HCT116 (cell line): Measurements from ENCODE around the gene SLC13A4. TPM values are rescaled to one million over a fixed set of nuclear protein-coding genes. Genes with fewer than 3 reads are reported as not detected.

Experiments
- ATAC-seq: fragments of 200-7000 bp; cut with Tn5 transposase; 2 replicates; pipeline ENCODE4 v1.9.1; 2020; ENCODE audit warnings: mild to moderate bottlenecking, moderate library complexity
- BruUV-seq: library from RNA; stranded (reverse); fragments of 400-500 nt; replicated peaks from 2 replicates; lab custom pipeline; 2021; lab: Mats Ljungman, UMichigan
- CTCF ChIA-PET: fragments of 300-600 bp; sonication (Branson Sonifier 250); formaldehyde crosslinking; loops from one replicate; lab custom pipeline; 2021; ENCODE audit warnings: antibody characterized with exemption; lab: Charles Lee
- POLR2A ChIA-PET: fragments of 300-600, 350-600 bp; sonication (Branson Sonifier 250); formaldehyde crosslinking; loops from one replicate; lab custom pipeline; 2021; ENCODE audit warnings: antibody characterized with exemption; lab: Charles Lee
- RAD21 ChIA-PET, 2 experiments: fragments of 300-600 bp; sonication (Branson Sonifier 250); formaldehyde crosslinking; loops; one replicate each; lab custom pipeline; 2023; ENCODE audit warnings: low total read pairs in 2 of 2; ENCODE audit not compliant: uncharacterized antibody in 2 of 2, unreplicated experiment in 2 of 2, low non-redundant PET in 1 of 2; lab: Charles Lee
- DNase-seq: peaks from one replicate; pipeline ENCODE4 v3.0.0-alpha.2; 2010; ENCODE audit warnings: low read depth, low spot score
- H2AFZ ChIP-seq: fragments of 200-600 bp; shearing (Covaris generic), sonication (generic); 2 replicates; pipeline ENCODE4 v1.6.1; 2017; ENCODE audit warnings: low read depth, mixed run types, mixed read lengths, antibody characterized with exemption, low read length; ENCODE audit not compliant: poor library complexity, severe bottlenecking
- H3K27ac ChIP-seq: 2 replicates; pipeline ENCODE4 v1.5.1; 2012; ENCODE audit warnings: low read depth, low read length
- H3K27me3 ChIP-seq: fragments of 200-600 bp; sonication (generic); 2 replicates; pipeline ENCODE4 v1.6.1; 2016; ENCODE audit warnings: mixed run types, low read length, mixed read lengths; ENCODE audit not compliant: insufficient read depth
- H3K36me3 ChIP-seq, 2 experiments: fragments of 200-500 bp in 1 of 2; fragments of 200-600 bp in 1 of 2; sonication (Bioruptor generic) in 1 of 2; sonication (generic) in 1 of 2; 2 replicates each; pipeline versions ENCODE4 v1.5.1 to v1.6.1; 2014 to 2016; ENCODE audit warnings: low read length in 2 of 2, inconsistent platforms in 1 of 2, mixed read lengths in 1 of 2, mixed run types in 1 of 2; ENCODE audit not compliant: insufficient read depth in 2 of 2, control insufficient read depth in 1 of 2
- H3K4me1 ChIP-seq, 2 experiments: fragments of 200-600 bp in 1 of 2; sonication (generic) in 1 of 2; 2 replicates each; pipeline versions ENCODE4 v1.5.1 to v1.6.1; 2012 to 2017; ENCODE audit warnings: low read length in 2 of 2, inconsistent platforms in 1 of 2, mild to moderate bottlenecking in 1 of 2, mixed read lengths in 1 of 2, mixed run types in 1 of 2, moderate library complexity in 1 of 2; ENCODE audit not compliant: insufficient read depth in 2 of 2, control insufficient read depth in 1 of 2
- H3K4me2 ChIP-seq: fragments of 200-600 bp; sonication (generic); 2 replicates; pipeline ENCODE4 v1.6.1; 2017; ENCODE audit warnings: mixed run types, low read length, mixed read lengths
- H3K4me3 ChIP-seq, 2 experiments: fragments of 200-600 bp in 1 of 2; sonication (generic) in 1 of 2; replicated peaks in 1 of 2; 2 replicates each; pipeline ENCODE4 v1.5.1; 2011 to 2016; ENCODE audit warnings: low read length in 2 of 2, control low read depth in 1 of 2, low read depth in 1 of 2, mild to moderate bottlenecking in 1 of 2, mixed read lengths in 1 of 2, mixed run types in 1 of 2
- H3K79me2 ChIP-seq: fragments of 200-600 bp; sonication (generic); 2 replicates; pipeline ENCODE4 v1.6.1; 2017; ENCODE audit warnings: mild to moderate bottlenecking, mixed run types, low read length, moderate library complexity, mixed read lengths; ENCODE audit not compliant: insufficient read depth
- H3K9ac ChIP-seq: fragments of 200-600 bp; sonication (generic); 2 replicates; pipeline ENCODE4 v1.6.1; 2016; ENCODE audit warnings: low read length, mixed read lengths
- H3K9me2 ChIP-seq: fragments of 200-600 bp; sonication (generic), shearing (Covaris generic); 2 replicates; pipeline ENCODE4 v1.6.1; 2017; ENCODE audit warnings: mixed run types, mild to moderate bottlenecking, moderate library complexity; ENCODE audit not compliant: insufficient read depth
- H3K9me3 ChIP-seq, 2 experiments: fragments of 200-500 bp in 1 of 2; fragments of 200-600 bp in 1 of 2; sonication (Bioruptor generic) in 1 of 2; sonication (generic) in 1 of 2; 2 replicates each; pipeline ENCODE4 v1.6.1; 2014 to 2017; ENCODE audit warnings: low read length in 2 of 2, mixed read lengths in 2 of 2, inconsistent platforms in 1 of 2, low read depth in 1 of 2, mild to moderate bottlenecking in 1 of 2, mixed run types in 1 of 2, moderate library complexity in 1 of 2; ENCODE audit not compliant: control insufficient read depth in 1 of 2, insufficient read depth in 1 of 2
- H4K20me1 ChIP-seq: fragments of 200-600 bp; sonication (generic), shearing (Covaris generic); 2 replicates; pipeline ENCODE4 v1.6.1; 2017; ENCODE audit warnings: mixed run types, mild to moderate bottlenecking, moderate library complexity; ENCODE audit not compliant: insufficient read depth
- CEBPB ChIP-seq: IDR thresholded peaks from 2 replicates; pipeline ENCODE4 v1.6.1; 2012; ENCODE audit warnings: low read depth
- CTCF ChIP-seq, 3 experiments: fragments of 200-600 bp in 1 of 3; sonication (generic) in 1 of 3; IDR thresholded peaks in 2 of 3; conservative IDR thresholded peaks in 1 of 3; 2 replicates each; pipeline ENCODE4 v1.5.1; 2012 to 2017; ENCODE audit warnings: low read depth in 2 of 3, low read length in 2 of 3, antibody characterized with exemption in 1 of 3, borderline replicate concordance in 1 of 3, control low read depth in 1 of 3, mild to moderate bottlenecking in 1 of 3, mixed read lengths in 1 of 3, mixed run types in 1 of 3, moderate library complexity in 1 of 3; ENCODE audit not compliant: insufficient read depth in 1 of 3
- EGR1 ChIP-seq: IDR thresholded peaks from 2 replicates; pipeline ENCODE4 v1.6.1; 2012; ENCODE audit warnings: low read depth
- EZH2 ChIP-seq: fragments of 200-600 bp; sonication (generic); IDR thresholded peaks from 2 replicates; pipeline ENCODE4 v1.6.1; 2017; ENCODE audit warnings: antibody characterized with exemption, mixed run types
- FOSL1 ChIP-seq: IDR thresholded peaks from 2 replicates; pipeline ENCODE4 v1.6.1; 2012; ENCODE audit warnings: low read depth
- MAX ChIP-seq: IDR thresholded peaks from 2 replicates; pipeline ENCODE4 v1.6.1; 2012
- REST ChIP-seq: IDR thresholded peaks from 2 replicates; pipeline ENCODE4 v1.6.1; 2012; ENCODE audit warnings: low read depth
- ZFX ChIP-seq: fragments of 450-650 bp; IDR thresholded peaks from 2 replicates; pipeline ENCODE4 v1.6.1; 2017
- intact Hi-C: fragments of 100-400 bp; cut with micrococcal nuclease; formaldehyde crosslinking; loops from 2 replicates; pipeline ENCODE4 v1.10.0; 2022
- total RNA-seq: library from RNA; stranded (reverse); gene quantifications from one replicate; pipeline ENCODE4 v1.2.1, GENCODE V29; 2021; ENCODE audit not compliant: unreplicated experiment

The SLC13A4 gene
- total RNA-seq, 1 experiment from 2014 or later, result 0.30 TPM

GRCh38 chr7:135706038-135706742 lies 21.8 kb downstream of the SLC13A4 start:
- Histone ChIP-seq H3K4me3 (no peak overlapping the region), H3K27ac (no peak overlapping the region), H3K4me1 (peaks cover 0 to 7% of the 10 kb centered on the region in 2 experiments; a peak in 1 of 4 replicates), H3K79me2 (no peaks in the 10 kb centered on the region), H2AFZ (no peak overlapping the region), H4K20me1 (no peaks in the 10 kb centered on the region), H3K9me3 (no peaks in the 10 kb centered on the region), H3K9me2 (no peaks in the 10 kb centered on the region), H3K9ac (no peak overlapping the region), H3K27me3 (no peaks in the 10 kb centered on the region), H3K36me3 (no peaks in the 10 kb centered on the region), H3K4me2 (no peak overlapping the region)
- intact Hi-C loops, result no loop called here
- no peak for TF ChIP-seq FOSL1
- TF ChIP-seq CTCF (IDR thresholded peaks at IDR 0.05 in 2 of 3, conservative IDR thresholded peaks at IDR 0.05 in 1 of 3; ENCODE audit: borderline replicate concordance in 1 of 3, insufficient read depth in 1 of 3, low read depth in 2 of 3, low read length in 2 of 3), result no peak
- no peak for TF ChIP-seq EZH2
- no peak for TF ChIP-seq MAX
- TF ChIP-seq EGR1, result no peak
- no peak for TF ChIP-seq CEBPB
- TF ChIP-seq REST, result no peak
- no peak for TF ChIP-seq ZFX
- ATAC-seq (no peak), DNase-seq (no peak)
- BruUV-seq, result no TSS peak
- RAD21 ChIA-PET, result interaction anchor here in 1 of 2 experiments (0.6 kb wide), 1 partner anchor 33 kb away, joined by 3 read pairs; no protein-coding TSS in a partner anchor
- POLR2A ChIA-PET, result no interaction called here
- CTCF ChIA-PET, result no interaction called here
